Sigmoid colon (tissue), 4 donors: ENCODE data around the gene RSF1.

Source experiments
- EP300 ChIP-seq, 4 donors: sonication (generic); formaldehyde crosslinking; IDR thresholded peaks; one replicate each; pipeline ENCODE4 v1.6.1; 2017; ENCODE audit warnings: antibody characterized with exemption in 4 of 4
- POLR2A ChIP-seq, 2 donors: fragments of 450-650 bp; IDR thresholded peaks; one replicate each; pipeline ENCODE4 v1.6.1; 2016; ENCODE audit warnings: antibody characterized with exemption in 2 of 2, mild to moderate bottlenecking in 2 of 2, moderate library complexity in 2 of 2
- TF ChIP-seq, protein P1 (sequence below), 4 experiments: fragments of 450-650 bp in 3 of 4; fragments of 200-600 bp in 1 of 4; IDR thresholded peaks; one replicate each; pipeline ENCODE4 v1.5.1; 2016 to 2019; ENCODE audit warnings: antibody characterized with exemption in 4 of 4, mild to moderate bottlenecking in 3 of 4, moderate library complexity in 2 of 4

DNA sequence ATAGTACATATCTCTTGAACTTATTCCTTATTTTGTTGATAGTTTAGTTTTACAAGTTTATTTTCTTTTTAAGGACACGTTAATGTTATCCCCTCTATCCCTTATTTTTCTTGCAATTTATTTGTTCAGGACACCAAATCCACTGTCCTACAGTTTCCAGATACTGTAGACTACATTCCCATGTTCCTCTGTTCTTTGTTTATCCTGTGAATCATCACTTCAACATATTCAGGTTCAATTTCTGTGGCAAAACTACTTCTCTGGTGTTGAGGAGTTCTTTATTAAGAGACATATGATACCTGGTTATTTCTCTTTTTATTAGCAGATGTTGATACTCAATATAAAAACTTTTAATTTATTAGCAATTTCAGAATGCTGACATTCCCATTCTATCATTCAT, 110.2 kb downstream of the RSF1 start:
- TF ChIP-seq, protein P1, sequence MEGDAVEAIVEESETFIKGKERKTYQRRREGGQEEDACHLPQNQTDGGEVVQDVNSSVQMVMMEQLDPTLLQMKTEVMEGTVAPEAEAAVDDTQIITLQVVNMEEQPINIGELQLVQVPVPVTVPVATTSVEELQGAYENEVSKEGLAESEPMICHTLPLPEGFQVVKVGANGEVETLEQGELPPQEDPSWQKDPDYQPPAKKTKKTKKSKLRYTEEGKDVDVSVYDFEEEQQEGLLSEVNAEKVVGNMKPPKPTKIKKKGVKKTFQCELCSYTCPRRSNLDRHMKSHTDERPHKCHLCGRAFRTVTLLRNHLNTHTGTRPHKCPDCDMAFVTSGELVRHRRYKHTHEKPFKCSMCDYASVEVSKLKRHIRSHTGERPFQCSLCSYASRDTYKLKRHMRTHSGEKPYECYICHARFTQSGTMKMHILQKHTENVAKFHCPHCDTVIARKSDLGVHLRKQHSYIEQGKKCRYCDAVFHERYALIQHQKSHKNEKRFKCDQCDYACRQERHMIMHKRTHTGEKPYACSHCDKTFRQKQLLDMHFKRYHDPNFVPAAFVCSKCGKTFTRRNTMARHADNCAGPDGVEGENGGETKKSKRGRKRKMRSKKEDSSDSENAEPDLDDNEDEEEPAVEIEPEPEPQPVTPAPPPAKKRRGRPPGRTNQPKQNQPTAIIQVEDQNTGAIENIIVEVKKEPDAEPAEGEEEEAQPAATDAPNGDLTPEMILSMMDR (IDR thresholded peaks at IDR 0.05), result no peak
- TF ChIP-seq EP300 (IDR thresholded peaks at IDR 0.05) (no peak), POLR2A (IDR thresholded peaks at IDR 0.05) (no peak)
